GM12875 (cell line): Measurements from ENCODE around the gene SAV1.

Source experiments
- H3K4me3 ChIP-seq: one replicate; pipeline ENCODE4 v1.5.1; 2011; ENCODE audit warnings: low read depth, low read length, control low read depth
- TF ChIP-seq, protein P1 (sequence below): IDR thresholded peaks from 2 replicates; pipeline ENCODE4 v1.5.1; 2011; ENCODE audit warnings: low read depth, mild to moderate bottlenecking, control low read depth, inconsistent platforms, low read length, moderate library complexity, borderline replicate concordance; ENCODE audit not compliant: insufficient read depth

The SAV1 gene

GRCh38 chr14:50667996-50668825, at the start of gene SAV1:
Gene SAV1 (minus strand): TSS chr14:50668306. CDS start chr14:50667967, 339 bp downstream.
- peak within 1 kb of the TSS; percentile 86 for H3K4me3 ChIP-seq
- TF ChIP-seq, protein P1, sequence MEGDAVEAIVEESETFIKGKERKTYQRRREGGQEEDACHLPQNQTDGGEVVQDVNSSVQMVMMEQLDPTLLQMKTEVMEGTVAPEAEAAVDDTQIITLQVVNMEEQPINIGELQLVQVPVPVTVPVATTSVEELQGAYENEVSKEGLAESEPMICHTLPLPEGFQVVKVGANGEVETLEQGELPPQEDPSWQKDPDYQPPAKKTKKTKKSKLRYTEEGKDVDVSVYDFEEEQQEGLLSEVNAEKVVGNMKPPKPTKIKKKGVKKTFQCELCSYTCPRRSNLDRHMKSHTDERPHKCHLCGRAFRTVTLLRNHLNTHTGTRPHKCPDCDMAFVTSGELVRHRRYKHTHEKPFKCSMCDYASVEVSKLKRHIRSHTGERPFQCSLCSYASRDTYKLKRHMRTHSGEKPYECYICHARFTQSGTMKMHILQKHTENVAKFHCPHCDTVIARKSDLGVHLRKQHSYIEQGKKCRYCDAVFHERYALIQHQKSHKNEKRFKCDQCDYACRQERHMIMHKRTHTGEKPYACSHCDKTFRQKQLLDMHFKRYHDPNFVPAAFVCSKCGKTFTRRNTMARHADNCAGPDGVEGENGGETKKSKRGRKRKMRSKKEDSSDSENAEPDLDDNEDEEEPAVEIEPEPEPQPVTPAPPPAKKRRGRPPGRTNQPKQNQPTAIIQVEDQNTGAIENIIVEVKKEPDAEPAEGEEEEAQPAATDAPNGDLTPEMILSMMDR = no peak

- TF ChIP-seq, protein P1 = no peak
- no peak overlapping the region for H3K4me3 ChIP-seq
These were observed 49.7 kb upstream of the SAV1 start for GRCh38 chr14:50717811-50718210.

DNA sequence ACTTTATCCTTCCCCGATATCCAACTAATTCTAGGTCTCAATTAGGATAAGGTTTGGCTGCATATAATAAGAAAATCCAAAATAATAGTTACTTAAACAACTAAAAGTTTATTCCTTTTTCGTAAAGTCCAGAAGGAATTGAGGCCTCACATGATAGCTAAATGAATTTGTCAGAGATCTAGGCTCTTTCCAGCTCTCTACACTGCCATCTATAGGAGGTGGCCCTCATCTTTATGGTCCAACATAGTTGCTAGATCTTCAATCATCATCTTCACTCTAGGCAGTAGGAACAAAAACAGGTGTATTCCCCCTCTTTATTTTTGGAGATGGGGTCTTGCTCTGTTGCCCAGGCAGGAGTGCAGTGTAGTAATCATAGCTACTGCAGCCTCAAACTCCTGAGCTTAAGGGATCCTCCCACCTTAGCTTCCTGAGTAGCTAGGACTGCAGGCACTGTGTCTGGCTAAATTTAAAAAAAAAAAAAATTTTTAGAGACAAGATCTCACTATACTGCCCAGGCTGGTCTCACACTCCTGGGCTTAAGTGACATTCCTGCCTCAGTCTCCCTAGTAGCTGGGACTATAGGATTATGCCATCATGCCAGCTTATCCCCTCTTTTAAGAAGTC, 46.5 kb upstream of the SAV1 start:
- TF ChIP-seq, protein P1 = peak; percentile 64
- H3K4me3 ChIP-seq = no peak overlapping the region

GRCh38 chr14:50711043-50711442, 42.9 kb upstream of the SAV1 start:
- H3K4me3 ChIP-seq = no peak overlapping the region
- TF ChIP-seq, protein P1 = no peak

- TF ChIP-seq, protein P1 = no peak
- H3K4me3 ChIP-seq = no peak overlapping the region
These were observed 37.0 kb upstream of the SAV1 start for GRCh38 chr14:50705026-50705593.

GRCh38 chr14:50704454-50705010, 36.4 kb upstream of the SAV1 start:
- TF ChIP-seq, protein P1 = no peak
- no peak overlapping the region for H3K4me3 ChIP-seq
